SK-N-SH treated with all-trans-retinoic acid at 6 μM for 48 hours (cell line): ENCODE results near the gene CTCFL.

Experiments
- ATAC-seq: fragments of 200-7000 bp; cut with Tn5 transposase; 3 replicates; pipeline ENCODE4 v1.9.1; 2020; ENCODE audit warnings: mild to moderate bottlenecking, moderate library complexity
- ARNTL ChIP-seq: fragments of 450-650 bp; formaldehyde crosslinking; IDR thresholded peaks from 2 replicates; pipeline ENCODE4 v1.5.0; 2020; ENCODE audit warnings: low read depth, mild to moderate bottlenecking, moderate library complexity, borderline replicate concordance
- BACH2 ChIP-seq: fragments of 250-450 bp; sonication (Bioruptor Pico); IDR thresholded peaks from 2 replicates; pipeline ENCODE4 v1.9.0; 2021; ENCODE audit warnings: mild to moderate bottlenecking, borderline replicate concordance
- CREB5 ChIP-seq: fragments of 250-450 bp; sonication (Bioruptor Pico); IDR thresholded peaks from 2 replicates; pipeline ENCODE4 v1.5.1; 2020; ENCODE audit warnings: low read depth, mild to moderate bottlenecking, moderate library complexity
- CSDC2 ChIP-seq: fragments of 250-450 bp; sonication (Bioruptor Pico); IDR thresholded peaks from 2 replicates; pipeline ENCODE4 v1.5.0; 2020; ENCODE audit warnings: mild to moderate bottlenecking, moderate library complexity
- CSRNP3 ChIP-seq: fragments of 250-450 bp; sonication (Bioruptor Pico); IDR thresholded peaks from 2 replicates; pipeline ENCODE4 v1.5.1; 2021; ENCODE audit warnings: mild to moderate bottlenecking, moderate library complexity
- ESRRG ChIP-seq: fragments of 250-450 bp; sonication (Bioruptor Pico); IDR thresholded peaks from 2 replicates; pipeline ENCODE4 v1.6.1; 2021; ENCODE audit warnings: mild to moderate bottlenecking
- GLIS3 ChIP-seq: fragments of 250-450 bp; sonication (Bioruptor Pico); IDR thresholded peaks from 2 replicates; pipeline ENCODE4 v1.5.0; 2020; ENCODE audit warnings: mild to moderate bottlenecking, moderate library complexity
- ISL1 ChIP-seq: fragments of 250-450 bp; sonication (Bioruptor Pico); IDR thresholded peaks from 2 replicates; pipeline ENCODE4 v2.1.2; 2022; ENCODE audit warnings: mild to moderate bottlenecking, moderate library complexity
- OSR1 ChIP-seq: fragments of 250-450 bp; sonication (Bioruptor Pico); IDR thresholded peaks from 2 replicates; pipeline ENCODE4 v1.8.0; 2022; ENCODE audit warnings: moderate library complexity, mild to moderate bottlenecking, inconsistent platforms
- PATZ1 ChIP-seq: fragments of 250-450 bp; sonication (Bioruptor Pico); IDR thresholded peaks from 2 replicates; pipeline ENCODE4 v1.8.0; 2020; ENCODE audit warnings: mild to moderate bottlenecking, moderate library complexity, borderline replicate concordance
- PPARA ChIP-seq: fragments of 250-450 bp; sonication (Bioruptor Pico); IDR thresholded peaks from 2 replicates; pipeline ENCODE4 v1.5.0; 2020; ENCODE audit warnings: mild to moderate bottlenecking, borderline replicate concordance
- RARB ChIP-seq: fragments of 250-450 bp; sonication (Bioruptor Pico); IDR thresholded peaks from 2 replicates; pipeline ENCODE4 v1.8.0; 2021; ENCODE audit warnings: mild to moderate bottlenecking, moderate library complexity
- SNAI2 ChIP-seq: fragments of 250-450 bp; sonication (Bioruptor Pico); IDR thresholded peaks from 2 replicates; pipeline ENCODE4 v1.5.0; 2020; ENCODE audit warnings: mild to moderate bottlenecking, moderate library complexity
- TCF4 ChIP-seq: fragments of 250-450 bp; sonication (Bioruptor Pico); IDR thresholded peaks from 2 replicates; pipeline ENCODE4 v1.8.0; 2021; ENCODE audit warnings: mild to moderate bottlenecking, moderate library complexity, borderline replicate concordance
- TOX ChIP-seq: fragments of 250-450 bp; sonication (Bioruptor Pico); IDR thresholded peaks from 2 replicates; pipeline ENCODE4 v1.8.0; 2021; ENCODE audit warnings: mild to moderate bottlenecking, moderate library complexity, borderline replicate concordance
- TSHZ2 ChIP-seq: fragments of 250-450 bp; sonication (Bioruptor Pico); IDR thresholded peaks from 2 replicates; pipeline ENCODE4 v1.5.0; 2020; ENCODE audit warnings: mild to moderate bottlenecking, moderate library complexity
- ZC3H10 ChIP-seq: fragments of 250-450 bp; sonication (Bioruptor Pico); IDR thresholded peaks from 2 replicates; pipeline ENCODE4 v1.5.1; 2021; ENCODE audit warnings: mild to moderate bottlenecking, moderate library complexity
- ZFP3 ChIP-seq: fragments of 250-450 bp; sonication (Bioruptor Pico); IDR thresholded peaks from 2 replicates; pipeline ENCODE4 v1.5.0; 2020; ENCODE audit warnings: mild to moderate bottlenecking, moderate library complexity
- ZFP30 ChIP-seq: fragments of 450-650 bp; formaldehyde crosslinking; IDR thresholded peaks from 2 replicates; pipeline ENCODE4 v1.5.0; 2022; ENCODE audit warnings: mild to moderate bottlenecking, moderate library complexity
- ZNF565 ChIP-seq: fragments of 450-650 bp; formaldehyde crosslinking; conservative IDR thresholded peaks from 2 replicates; pipeline ENCODE4 v1.5.0; 2020; ENCODE audit warnings: low read depth, mild to moderate bottlenecking, moderate library complexity
- ZNF8 ChIP-seq: fragments of 450-650 bp; formaldehyde crosslinking; IDR thresholded peaks from 2 replicates; pipeline ENCODE4 v1.5.0; 2020; ENCODE audit warnings: mild to moderate bottlenecking, moderate library complexity

Gene CTCFL

GRCh38 chr20:57468523-57469417 is 56.2 kb downstream of the CTCFL start (continued):
- no peak for TF ChIP-seq PATZ1 (CRISPR knock-in tag)
- TF ChIP-seq CSDC2 = no peak
- TF ChIP-seq OSR1 (CRISPR knock-in tag) = no peak
- no peak for TF ChIP-seq TOX (CRISPR knock-in tag)
- no peak for TF ChIP-seq ZNF8 (CRISPR knock-in tag)
- TF ChIP-seq SNAI2 (CRISPR knock-in tag) = no peak
- TF ChIP-seq CSRNP3 (CRISPR knock-in tag) = no peak
- TF ChIP-seq, all 23 proteins: peak for 0

GRCh38 chr20:57467742-57468141 is 57.2 kb downstream of the CTCFL start:
- TF ChIP-seq ESRRG (CRISPR knock-in tag) (no peak), CREB5 (CRISPR knock-in tag) (no peak), ARNTL (CRISPR knock-in tag) (no peak), ZNF565 (CRISPR knock-in tag) (no peak), ZFP3 (CRISPR knock-in tag) (no peak), CSDC2 (no peak), PATZ1 (CRISPR knock-in tag) (no peak), ZFP30 (CRISPR knock-in tag) (no peak), OSR1 (CRISPR knock-in tag) (no peak), ZNF8 (CRISPR knock-in tag) (no peak), TSHZ2 (CRISPR knock-in tag) (no peak), BACH2 (CRISPR knock-in tag) (no peak), GLIS3 (no peak), TOX (CRISPR knock-in tag) (no peak), SNAI2 (CRISPR knock-in tag) (no peak), TCF4 (CRISPR knock-in tag) (no peak), RARB (no peak), PPARA (no peak)
- no peak for ATAC-seq

GRCh38 chr20:57465943-57466342 is 59.0 kb downstream of the CTCFL start:
- ATAC-seq = no peak
- no peak for TF ChIP-seq CSRNP3 (CRISPR knock-in tag)
- TF ChIP-seq ZC3H10 = no peak
- TF ChIP-seq ISL1 (CRISPR knock-in tag) = no peak
- no peak for TF ChIP-seq ESRRG (CRISPR knock-in tag)
- TF ChIP-seq ZNF565 (CRISPR knock-in tag) = no peak
- no peak for TF ChIP-seq TSHZ2 (CRISPR knock-in tag)
- TF ChIP-seq ZFP30 (CRISPR knock-in tag) = no peak
- no peak for TF ChIP-seq SNAI2 (CRISPR knock-in tag)
- TF ChIP-seq CREB5 (CRISPR knock-in tag) = no peak
